Measurements from ENCODE around the gene UTP4. TPM values are rescaled to one million over a fixed set of nuclear protein-coding genes. Genes with fewer than 3 reads are reported as not detected.
"Not testable (repeated sequence)": the region's sequence is repeated elsewhere in the genome, so short reads cannot be mapped to it uniquely, and the experiment has no call there.

UTP4 gene
- total RNA-seq, 1 donor from 2014 or later = 13.3 TPM

GRCh38 chr16:69119536-69119935, 12.9 kb upstream of the UTP4 start:
- Mint-ChIP-seq H3K9me3 (no peaks in the 10 kb centered on the region), H3K4me1 (no peaks in the 10 kb centered on the region), H3K27me3 (ENCODE audit: insufficient read depth, low read depth) (peaks cover 5% of the 10 kb centered on the region), H3K4me3 (no peak overlapping the region), H3K27ac (no peak overlapping the region), H3K36me3 (peaks cover 39% of the 10 kb centered on the region)
- no peak overlapping the region for H3K4me2 ChIP-seq
- TF ChIP-seq EZH2phosphoT487 (IDR thresholded peaks at IDR 0.05) (no peak), EZH2 (IDR thresholded peaks at IDR 0.05) (no peak)
- TF ChIP-seq, protein P1, sequence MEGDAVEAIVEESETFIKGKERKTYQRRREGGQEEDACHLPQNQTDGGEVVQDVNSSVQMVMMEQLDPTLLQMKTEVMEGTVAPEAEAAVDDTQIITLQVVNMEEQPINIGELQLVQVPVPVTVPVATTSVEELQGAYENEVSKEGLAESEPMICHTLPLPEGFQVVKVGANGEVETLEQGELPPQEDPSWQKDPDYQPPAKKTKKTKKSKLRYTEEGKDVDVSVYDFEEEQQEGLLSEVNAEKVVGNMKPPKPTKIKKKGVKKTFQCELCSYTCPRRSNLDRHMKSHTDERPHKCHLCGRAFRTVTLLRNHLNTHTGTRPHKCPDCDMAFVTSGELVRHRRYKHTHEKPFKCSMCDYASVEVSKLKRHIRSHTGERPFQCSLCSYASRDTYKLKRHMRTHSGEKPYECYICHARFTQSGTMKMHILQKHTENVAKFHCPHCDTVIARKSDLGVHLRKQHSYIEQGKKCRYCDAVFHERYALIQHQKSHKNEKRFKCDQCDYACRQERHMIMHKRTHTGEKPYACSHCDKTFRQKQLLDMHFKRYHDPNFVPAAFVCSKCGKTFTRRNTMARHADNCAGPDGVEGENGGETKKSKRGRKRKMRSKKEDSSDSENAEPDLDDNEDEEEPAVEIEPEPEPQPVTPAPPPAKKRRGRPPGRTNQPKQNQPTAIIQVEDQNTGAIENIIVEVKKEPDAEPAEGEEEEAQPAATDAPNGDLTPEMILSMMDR (IDR thresholded peaks at IDR 0.05) = no peak
- no peak overlapping the region for H3K4me3 ChIP-seq
- no peak for DNase-seq (ENCODE audit: low spot score)
- no peak overlapping the region for H3K9ac ChIP-seq
- H3F3A ChIP-seq (ENCODE audit: low read depth) = peaks cover 6% of the 10 kb centered on the region
- H3K9me3 ChIP-seq (ENCODE audit: low read depth) = no peaks in the 10 kb centered on the region
- H3K4me1 ChIP-seq = no peaks in the 10 kb centered on the region
- peaks cover 33% of the 10 kb centered on the region for H4K20me1 ChIP-seq (ENCODE audit: low read depth)
- H3K79me2 ChIP-seq (ENCODE audit: low read depth) = peaks cover 32% of the 10 kb centered on the region
- no peak overlapping the region for H3K27ac ChIP-seq
- no peaks in the 10 kb centered on the region for H3K27me3 ChIP-seq
- H2AFZ ChIP-seq (replicated peaks) = no peak overlapping the region
- no peaks in the 10 kb centered on the region for H3K36me3 ChIP-seq

DNA sequence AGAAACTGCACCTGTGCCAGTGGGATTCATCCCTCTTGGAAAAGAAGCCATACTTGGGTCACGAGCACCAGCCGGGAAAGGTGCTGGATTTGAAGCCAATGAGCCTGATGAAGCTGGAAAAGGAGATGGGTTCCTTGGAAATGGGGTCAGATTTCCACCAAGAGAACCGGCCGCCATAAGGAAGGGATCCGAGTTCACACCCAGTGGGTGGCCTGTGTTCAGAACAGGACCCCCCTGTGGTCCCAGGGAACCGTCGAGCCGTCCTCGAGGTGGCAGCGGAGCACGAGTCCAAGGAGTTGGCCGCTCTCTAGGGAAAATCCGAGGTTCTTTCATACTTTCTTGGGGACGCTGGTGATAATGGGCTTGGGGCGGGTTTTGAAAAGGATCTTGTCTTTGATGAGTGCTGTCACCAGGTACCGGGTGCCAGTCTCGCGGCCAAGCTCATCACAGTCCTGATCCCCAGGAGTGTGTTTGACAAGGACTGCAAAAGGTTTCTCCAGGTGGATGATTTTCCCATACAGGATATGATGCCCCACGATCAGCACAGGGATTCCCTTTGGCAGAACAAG, 12.3 kb upstream of the UTP4 start:
- peaks cover 5% of the 10 kb centered on the region for H3K27me3 Mint-ChIP-seq (ENCODE audit: insufficient read depth, low read depth)

GRCh38 chr16:69123910-69124309, 8.5 kb upstream of the UTP4 start:
- Histone ChIP-seq H3K4me3 (no peak overlapping the region), H3K79me2 (ENCODE audit: low read depth) (peaks cover 72% of the 10 kb centered on the region), H3K27me3 (no peaks in the 10 kb centered on the region), H3K27ac (no peak overlapping the region), H3K4me1 (no peaks in the 10 kb centered on the region), H3F3A (ENCODE audit: low read depth) (peaks cover 17% of the 10 kb centered on the region), H3K4me2 (no peak overlapping the region), H4K20me1 (ENCODE audit: low read depth) (peaks cover 44% of the 10 kb centered on the region), H2AFZ (replicated peaks) (no peak overlapping the region), H3K36me3 (no peaks in the 10 kb centered on the region), H3K9ac (no peak overlapping the region), H3K9me3 (ENCODE audit: low read depth) (no peaks in the 10 kb centered on the region)
- Mint-ChIP-seq H3K4me1 (peaks cover 3% of the 10 kb centered on the region), H3K27me3 (ENCODE audit: insufficient read depth, low read depth) (peaks cover 2% of the 10 kb centered on the region), H3K36me3 (peaks cover 29% of the 10 kb centered on the region), H3K9me3 (no peaks in the 10 kb centered on the region), H3K4me3 (no peak overlapping the region), H3K27ac (no peak overlapping the region)
- TF ChIP-seq EZH2phosphoT487 (IDR thresholded peaks at IDR 0.05) = no peak
- TF ChIP-seq, protein P1 (IDR thresholded peaks at IDR 0.05) = peak; percentile 77
- DNase-seq (ENCODE audit: low spot score) = peak; percentile 79

More for the DNA sequence above, 12.3 kb upstream of the UTP4 start:
- peaks cover 39% of the 10 kb centered on the region for H3K79me2 ChIP-seq (ENCODE audit: low read depth)
- no peaks in the 10 kb centered on the region for H3K4me1 ChIP-seq
- no peak overlapping the region for H3K4me3 Mint-ChIP-seq
- no peaks in the 10 kb centered on the region for H3K27me3 ChIP-seq
- H3K27ac Mint-ChIP-seq = no peak overlapping the region
- peaks cover 10% of the 10 kb centered on the region for H3F3A ChIP-seq (ENCODE audit: low read depth)
- H3K9me3 ChIP-seq (ENCODE audit: low read depth) = no peaks in the 10 kb centered on the region
- H3K9me3 Mint-ChIP-seq = no peaks in the 10 kb centered on the region
- TF ChIP-seq EZH2 (IDR thresholded peaks at IDR 0.05) = no peak
- TF ChIP-seq, protein P1 (IDR thresholded peaks at IDR 0.05) = no peak
- TF ChIP-seq EZH2phosphoT487 (IDR thresholded peaks at IDR 0.05) = no peak
- no peak overlapping the region for H3K9ac ChIP-seq
- no peak overlapping the region for H3K27ac ChIP-seq
- no peaks in the 10 kb centered on the region for H3K4me1 Mint-ChIP-seq
- no peak for DNase-seq (ENCODE audit: low spot score)
- no peak overlapping the region for H3K4me3 ChIP-seq
- H3K36me3 Mint-ChIP-seq = peaks cover 34% of the 10 kb centered on the region
- H2AFZ ChIP-seq (replicated peaks) = no peak overlapping the region
- H4K20me1 ChIP-seq (ENCODE audit: low read depth) = peaks cover 33% of the 10 kb centered on the region
- H3K4me2 ChIP-seq = no peak overlapping the region
- H3K36me3 ChIP-seq = no peaks in the 10 kb centered on the region

- not testable (repeated sequence) for H3K27me3 Mint-ChIP-seq (ENCODE audit: insufficient read depth, low read depth)
- peaks cover 77% of the 10 kb centered on the region for H3K79me2 ChIP-seq (ENCODE audit: low read depth)
Measured at GRCh38 chr16:69124406-69124805, 8.0 kb upstream of the UTP4 start.

DNA sequence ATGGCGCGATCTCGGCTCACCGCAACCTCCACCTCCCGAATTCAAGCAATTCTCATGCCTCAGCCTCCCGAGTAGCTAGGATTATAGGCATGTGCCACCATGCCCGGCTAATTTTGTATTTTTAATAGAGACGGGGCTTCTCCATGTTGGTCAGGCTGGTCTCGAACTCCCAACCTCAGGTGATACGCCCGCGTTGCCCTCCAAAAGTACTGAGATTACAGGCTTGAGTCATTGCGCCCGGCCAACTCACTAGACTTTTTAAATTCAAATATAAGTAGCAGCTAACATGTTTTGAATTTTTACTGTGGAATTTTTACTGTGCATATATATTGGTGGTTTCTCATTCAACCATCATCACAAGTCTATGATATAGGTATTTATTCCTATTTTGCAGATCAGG, 7.5 kb upstream of the UTP4 start:
- H3K36me3 Mint-ChIP-seq = peaks cover 31% of the 10 kb centered on the region
- H3K27ac Mint-ChIP-seq; H3K27me3 Mint-ChIP-seq (ENCODE audit: insufficient read depth, low read depth); H3K4me3 Mint-ChIP-seq; H3K4me1 Mint-ChIP-seq; H3K9ac ChIP-seq; H3K27me3 ChIP-seq; H2AFZ ChIP-seq (replicated peaks); H3K4me2 ChIP-seq; H3K27ac ChIP-seq; DNase-seq (ENCODE audit: low spot score); H3K4me3 ChIP-seq; H3K9me3 ChIP-seq (ENCODE audit: low read depth); H3K36me3 ChIP-seq; H3K9me3 Mint-ChIP-seq; H3K4me1 ChIP-seq: not testable (repeated sequence)
- Histone ChIP-seq H3F3A (ENCODE audit: low read depth) (peaks cover 17% of the 10 kb centered on the region), H4K20me1 (ENCODE audit: low read depth) (peaks cover 48% of the 10 kb centered on the region), H3K79me2 (ENCODE audit: low read depth) (peaks cover 82% of the 10 kb centered on the region)

More at GRCh38 chr16:69124406-69124805, 8.0 kb upstream of the UTP4 start:
- not testable (repeated sequence) for H3K9me3 ChIP-seq (ENCODE audit: low read depth); H3K4me3 Mint-ChIP-seq; DNase-seq (ENCODE audit: low spot score); H2AFZ ChIP-seq (replicated peaks); H3K36me3 ChIP-seq; H3K9me3 Mint-ChIP-seq; H3K4me1 ChIP-seq; H3K9ac ChIP-seq; H3K27ac Mint-ChIP-seq; H3K27me3 ChIP-seq; H3K27ac ChIP-seq; H3K4me2 ChIP-seq; H3K4me1 Mint-ChIP-seq; H3K4me3 ChIP-seq
- Histone ChIP-seq H3F3A (ENCODE audit: low read depth) (peaks cover 17% of the 10 kb centered on the region), H4K20me1 (ENCODE audit: low read depth) (peaks cover 44% of the 10 kb centered on the region)
- peaks cover 29% of the 10 kb centered on the region for H3K36me3 Mint-ChIP-seq
